Heart left ventricle (tissue), 13 donors: ENCODE results near the gene GFRAL.

Source experiments
- CTCF ChIP-seq, 12 donors: fragments of 200-600 bp; sonication (generic) in 4 of 12; IDR thresholded peaks; one replicate each; pipeline versions ENCODE4 v1.5.0 to v1.8.0; 2018 to 2022; ENCODE audit warnings: antibody characterized with exemption in 12 of 12, mild to moderate bottlenecking in 5 of 12
- POLR2A ChIP-seq, 2 donors: fragments of 450-650 bp; IDR thresholded peaks; one replicate each; pipeline ENCODE4 v1.6.1; 2017; ENCODE audit warnings: antibody characterized with exemption in 2 of 2, mild to moderate bottlenecking in 2 of 2, moderate library complexity in 2 of 2
- donor health status: ischemic (EF 13 %, LVEDD 7.1; RV severe dilation, severe dysfunction).
- donor health status: DM: no; HTN: yes; CAD: no.
- donor health status: DM: no; HTN: no; CAD: no.
- donor health status: ischemic (EF 25% LVEDD 6.9; RV normal size, moderate dysfunction).
- donor health status: ischemic (EF 25% LVEDD 5.7; RV mildly dilated, moderate dysfunction).
- donor health status: ischemic (EF 35%, LVEDD 5.7; RV mildly dilated, moderate dysfunction).
- donor health status: nonischemic (EF 11% LVEDD 7.7; RV severe dilation, severe dysfunction).
- donor health status: DM: yes; HTN: yes; CAD: no.
- donor health status: PGD.
- donor health status: ischemic (EF 29% LVEDD 5.4; RV normal size, mild dysfunction).
- donor health status: nonischemic (EF 23%, LVEDD 6.1; RV moderate dilation, normal function).

- TF ChIP-seq CTCF (IDR thresholded peaks at IDR 0.05) (no peak), POLR2A (IDR thresholded peaks at IDR 0.05) (no peak)
Observed at GRCh38 chr6:55320696-55321086, 6.6 kb upstream of the GFRAL start.
